Subcutaneous abdominal adipose tissue (tissue), 5 donors: ENCODE data around the gene FBXO48.

Experiments
- H3K27ac ChIP-seq: one replicate; pipeline ENCODE4 v1.7.0; 2013; ENCODE audit warnings: low read depth, mild to moderate bottlenecking, inconsistent platforms, low read length, moderate library complexity
- H3K27me3 ChIP-seq, 5 donors: one replicate each; pipeline ENCODE4 v1.7.0; 2013; ENCODE audit warnings: low read length in 5 of 5, inconsistent platforms in 1 of 5; ENCODE audit not compliant: control insufficient read depth in 5 of 5, insufficient read depth in 4 of 5
- H3K36me3 ChIP-seq, 5 donors: one replicate each; pipeline ENCODE4 v1.7.0; 2013; ENCODE audit warnings: low read length in 5 of 5; ENCODE audit not compliant: control insufficient read depth in 5 of 5, insufficient read depth in 5 of 5
- H3K4me1 ChIP-seq, 5 donors: one replicate each; pipeline ENCODE4 v1.7.0; 2013; ENCODE audit warnings: low read length in 5 of 5, mild to moderate bottlenecking in 3 of 5, moderate library complexity in 1 of 5; ENCODE audit not compliant: control insufficient read depth in 5 of 5, insufficient read depth in 5 of 5
- H3K4me3 ChIP-seq, 5 donors: one replicate each; pipeline ENCODE4 v1.7.0; 2013; ENCODE audit warnings: low read length in 5 of 5, low read depth in 1 of 5
- H3K9ac ChIP-seq, 5 donors: one replicate each; pipeline ENCODE4 v1.7.0; 2013; ENCODE audit warnings: low read length in 5 of 5, mild to moderate bottlenecking in 4 of 5, moderate library complexity in 3 of 5
- H3K9me3 ChIP-seq, 5 donors: one replicate each; pipeline ENCODE4 v1.7.0; 2013; ENCODE audit warnings: low read length in 5 of 5; ENCODE audit not compliant: control insufficient read depth in 5 of 5
- donor health status: healthy.
- donor health status: healthy.
- donor health status: healthy.
- donor health status: healthy.
- donor health status: healthy.

The FBXO48 gene

DNA sequence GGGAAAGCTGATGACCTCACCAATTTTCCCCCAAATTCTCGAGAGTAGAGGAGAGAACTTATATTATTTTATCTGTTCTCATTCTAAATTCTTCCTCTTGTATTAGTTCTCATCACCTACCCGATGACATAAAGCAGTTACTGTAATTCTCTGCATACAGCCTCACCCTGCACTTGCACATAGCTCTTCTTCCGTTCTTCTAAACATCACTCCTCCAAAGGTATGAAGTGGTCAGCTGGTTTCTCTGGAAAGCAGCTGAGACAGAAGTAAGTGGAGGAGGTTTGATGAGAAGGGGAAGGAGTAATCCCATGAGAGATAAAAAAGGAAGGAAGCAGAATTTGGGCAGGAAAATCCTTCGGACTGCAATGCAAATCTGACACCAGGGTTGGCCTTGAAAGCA is 39.0 kb downstream of the FBXO48 start:
- Histone ChIP-seq H3K27ac (peak overlapping the region; percentile 86), H3K36me3 (no peaks in the 10 kb centered on the region), H3K9me3 (no peaks in the 10 kb centered on the region), H3K4me1 (peaks cover 0 to 63% (median 49%) of the 10 kb centered on the region in 5 donors), H3K27me3 (no peaks in the 10 kb centered on the region), H3K9ac (peak overlapping the region in 3 of 5 donors; percentile 4 to 54 (median 12)), H3K4me3 (no peak overlapping the region)

DNA sequence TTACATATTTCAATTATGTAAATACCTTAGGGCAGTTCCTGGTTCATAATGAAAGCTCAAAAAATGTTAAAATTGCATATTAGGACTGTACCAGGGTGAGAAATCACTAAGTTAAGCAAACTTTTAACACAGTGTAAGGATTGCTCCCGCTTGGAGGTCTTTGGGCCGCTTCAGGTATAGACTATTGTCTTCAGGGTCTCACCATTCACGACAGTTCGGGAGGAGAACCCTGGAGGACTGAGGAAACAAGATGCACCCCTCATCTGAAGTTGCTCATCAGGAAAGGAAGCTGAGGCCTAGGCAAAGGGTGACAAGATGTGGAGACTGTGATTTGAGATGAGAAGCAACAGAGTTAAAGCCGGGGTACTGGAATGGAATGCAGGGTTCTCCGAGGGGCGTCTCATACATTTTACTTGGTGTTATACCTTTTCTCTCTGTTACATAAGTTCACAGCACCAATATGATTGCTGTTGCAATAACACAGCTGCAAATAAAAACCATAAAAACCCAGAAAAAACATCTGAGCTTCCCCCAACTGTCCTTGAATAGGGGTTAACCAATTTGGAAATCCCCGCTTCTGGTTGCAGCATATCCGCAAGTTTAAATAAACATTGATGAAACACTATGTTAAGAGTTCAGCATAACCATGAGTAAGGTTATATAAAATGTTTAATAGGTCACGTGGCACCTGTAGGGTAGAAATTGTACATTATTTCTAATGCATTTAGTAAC is 40.1 kb downstream of the FBXO48 start:
- Histone ChIP-seq H3K27me3 (no peaks in the 10 kb centered on the region), H3K36me3 (no peaks in the 10 kb centered on the region), H3K9ac (peak overlapping the region in 2 of 5 donors; percentile 35 to 39), H3K4me1 (peaks cover 0 to 52% (median 37%) of the 10 kb centered on the region in 5 donors), H3K9me3 (no peaks in the 10 kb centered on the region), H3K4me3 (no peak overlapping the region), H3K27ac (peak overlapping the region; percentile 86)

- Histone ChIP-seq H3K4me1 (peaks cover 0 to 46% (median 32%) of the 10 kb centered on the region in 5 donors), H3K4me3 (no peak overlapping the region), H3K36me3 (no peaks in the 10 kb centered on the region), H3K27me3 (no peaks in the 10 kb centered on the region), H3K9ac (peak overlapping the region in 1 of 5 donors; percentile 39), H3K27ac (peak overlapping the region; percentile 86), H3K9me3 (no peaks in the 10 kb centered on the region)
Measured at GRCh38 chr2:68426446-68426845, 40.6 kb downstream of the FBXO48 start.

- Histone ChIP-seq H3K4me3 (no peak overlapping the region), H3K4me1 (peaks cover 0 to 43% (median 30%) of the 10 kb centered on the region in 5 donors), H3K9ac (no peak overlapping the region), H3K27ac (no peak overlapping the region), H3K9me3 (no peaks in the 10 kb centered on the region), H3K36me3 (no peaks in the 10 kb centered on the region), H3K27me3 (no peaks in the 10 kb centered on the region)
Measured at GRCh38 chr2:68425503-68425902, 41.6 kb downstream of the FBXO48 start.

GRCh38 chr2:68423966-68424650 is 43.0 kb downstream of the FBXO48 start:
- no peaks in the 10 kb centered on the region for H3K9me3 ChIP-seq
- H3K4me1 ChIP-seq: peaks cover 0 to 43% (median 38%) of the 10 kb centered on the region in 5 donors

DNA sequence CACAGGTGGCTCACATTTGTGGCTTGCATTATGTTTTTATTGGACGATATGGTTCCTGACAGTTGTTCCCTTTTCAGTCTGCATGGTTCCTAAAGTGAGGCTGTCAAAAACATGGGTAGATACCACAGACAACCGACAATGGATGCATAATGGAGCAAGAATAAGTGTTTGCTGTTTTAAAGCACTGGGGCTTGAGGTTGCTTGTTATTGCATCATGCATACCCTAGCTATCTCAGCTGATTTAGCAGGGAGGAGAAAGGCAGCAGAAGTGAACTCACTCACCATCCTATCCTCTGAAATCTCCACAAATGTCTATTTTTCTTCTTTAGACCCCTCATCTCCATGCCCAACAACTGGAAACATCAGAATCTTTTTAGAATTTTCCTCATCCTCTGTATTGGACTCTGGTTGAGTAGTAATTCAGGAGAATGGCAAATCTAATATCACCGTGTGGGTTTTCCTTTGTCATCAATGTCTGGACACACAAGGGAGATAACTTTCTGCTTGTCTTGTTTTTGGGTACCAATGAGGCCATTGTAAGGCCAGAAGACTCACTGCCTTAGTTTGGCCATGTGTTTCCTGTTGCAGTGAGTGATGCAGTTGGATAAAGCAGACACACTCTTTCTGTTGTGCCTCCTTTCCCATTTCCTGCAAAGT is 46.7 kb downstream of the FBXO48 start:
- Histone ChIP-seq H3K36me3 (no peaks in the 10 kb centered on the region), H3K4me1 (peaks cover 2 to 40% (median 35%) of the 10 kb centered on the region in 5 donors), H3K9me3 (no peaks in the 10 kb centered on the region), H3K27me3 (no peaks in the 10 kb centered on the region), H3K27ac (no peak overlapping the region), H3K9ac (no peak overlapping the region), H3K4me3 (no peak overlapping the region)

More at GRCh38 chr2:68423966-68424650, 43.0 kb downstream of the FBXO48 start:
- no peak overlapping the region for H3K27ac ChIP-seq
- H3K9ac ChIP-seq: no peak overlapping the region
- H3K4me3 ChIP-seq: no peak overlapping the region
- no peaks in the 10 kb centered on the region for H3K36me3 ChIP-seq
- no peaks in the 10 kb centered on the region for H3K27me3 ChIP-seq

DNA sequence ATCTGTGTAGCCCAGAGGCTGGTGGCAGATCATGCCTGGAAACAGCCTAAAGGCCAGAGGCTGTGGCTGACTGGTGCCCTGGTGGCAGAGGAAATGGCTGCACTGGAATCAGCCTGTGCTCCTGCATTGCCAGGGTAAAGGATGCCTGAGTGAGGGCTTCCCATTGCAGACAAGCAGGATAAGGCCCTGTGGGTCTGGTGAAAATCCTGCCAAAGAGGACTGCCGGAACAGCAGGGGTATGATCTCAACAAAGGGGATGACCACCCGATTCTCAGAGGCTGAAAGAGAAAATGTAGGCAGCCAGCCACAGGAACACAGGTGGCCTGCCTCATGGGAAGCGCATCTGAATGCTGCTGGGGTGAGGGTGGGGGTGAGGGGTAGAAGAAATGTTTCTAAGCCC is 48.2 kb downstream of the FBXO48 start:
- Histone ChIP-seq H3K9ac (no peak overlapping the region), H3K9me3 (no peaks in the 10 kb centered on the region), H3K4me1 (peaks cover 2 to 41% (median 38%) of the 10 kb centered on the region in 5 donors), H3K4me3 (no peak overlapping the region), H3K27ac (peak overlapping the region; percentile 53), H3K27me3 (no peaks in the 10 kb centered on the region), H3K36me3 (no peaks in the 10 kb centered on the region)

- no peak overlapping the region for H3K9ac ChIP-seq
- H3K27ac ChIP-seq: peak overlapping the region; percentile 53
Measured at GRCh38 chr2:68418419-68418818, 48.7 kb downstream of the FBXO48 start.

GRCh38 chr2:68417926-68418325 is 49.2 kb downstream of the FBXO48 start:
- H3K9me3 ChIP-seq: no peaks in the 10 kb centered on the region
- H3K36me3 ChIP-seq: no peaks in the 10 kb centered on the region
- H3K4me1 ChIP-seq: peaks cover 2 to 50% (median 46%) of the 10 kb centered on the region in 5 donors
- H3K9ac ChIP-seq: peak overlapping the region in 2 of 5 donors; percentile 33 to 42
- no peaks in the 10 kb centered on the region for H3K27me3 ChIP-seq
- peak overlapping the region; percentile 53 for H3K27ac ChIP-seq
- no peak overlapping the region for H3K4me3 ChIP-seq

More at GRCh38 chr2:68418419-68418818, 48.7 kb downstream of the FBXO48 start:
- Histone ChIP-seq H3K36me3 (no peaks in the 10 kb centered on the region), H3K4me1 (peaks cover 2 to 45% (median 42%) of the 10 kb centered on the region in 5 donors), H3K27me3 (no peaks in the 10 kb centered on the region), H3K4me3 (no peak overlapping the region), H3K9me3 (no peaks in the 10 kb centered on the region)
